Transverse colon (tissue), 4 donors: ENCODE measurements around the gene SCN2A. TPM values are rescaled to one million over a fixed set of nuclear protein-coding genes. Genes with fewer than 3 reads are reported as not detected.

ENCODE experiments used
- DNase-seq: peaks from one replicate; pipeline ENCODE4 v3.0.0-alpha.2; 2019
- H3K27ac ChIP-seq, 4 donors: fragments of 200-600 bp; sonication (generic); 2 replicates each; pipeline ENCODE4 v1.5.1; 2016 to 2018; ENCODE audit warnings: inconsistent platforms in 4 of 4
- H3K27me3 ChIP-seq: fragments of 200-600 bp; sonication (generic); 2 replicates; pipeline ENCODE4 v1.5.1; 2017; ENCODE audit warnings: inconsistent platforms
- H3K36me3 ChIP-seq, 4 donors: fragments of 200-600 bp; sonication (generic); 2 replicates each; pipeline ENCODE4 v1.5.1; 2017 to 2019; ENCODE audit warnings: inconsistent platforms in 4 of 4
- H3K4me1 ChIP-seq, 4 donors: fragments of 200-600 bp; sonication (generic); 2 replicates each; pipeline ENCODE4 v1.5.1; 2017 to 2020; ENCODE audit warnings: inconsistent platforms in 4 of 4
- H3K4me3 ChIP-seq, 4 donors: fragments of 200-600 bp; sonication (generic); 1 replicate in 1 of 4; 2 replicates in 3 of 4; pipeline versions ENCODE4 v1.5.1 to v1.6.1; 2017 to 2019; ENCODE audit warnings: inconsistent platforms in 4 of 4
- H3K9me3 ChIP-seq, 2 donors: fragments of 200-600 bp; sonication (generic); 2 replicates each; pipeline ENCODE4 v1.5.1; 2017 to 2019; ENCODE audit warnings: inconsistent platforms in 2 of 2
- EP300 ChIP-seq: sonication (generic); formaldehyde crosslinking; IDR thresholded peaks from one replicate; pipeline ENCODE4 v1.6.1; 2017; ENCODE audit warnings: antibody characterized with exemption, low read depth
- POLR2A ChIP-seq: fragments of 450-650 bp; IDR thresholded peaks from one replicate; pipeline ENCODE4 v1.6.1; 2016; ENCODE audit warnings: antibody characterized with exemption, mild to moderate bottlenecking, moderate library complexity
- POLR2AphosphoS5 ChIP-seq, 3 donors: sonication (generic); formaldehyde crosslinking; IDR thresholded peaks; one replicate each; pipeline ENCODE4 v1.6.1; 2016; ENCODE audit warnings: antibody characterized with exemption in 3 of 3
- WGBS, 2 donors: methylation state at CpG; one replicate each; pipeline ENCODE4 v1.1.5; 2018; ENCODE audit warnings: low coverage in 1 of 2; 5-methylcytosine and 5-hydroxymethylcytosine counted together
- in situ Hi-C, 4 donors: fragments of 200-750 bp; cut with MboI; loops; one replicate each; pipeline versions ENCODE4 v1.15.0 to v1.15.1; 2017; ENCODE audit warnings: low sequenced_read_pairs in 3 of 4, low pct_ligation_motif_present in 1 of 4, low pct_unique_long_range_greater_than_20kb in 1 of 4
- intact Hi-C: fragments of 100-400 bp; cut with DNase I; formaldehyde crosslinking; loops from one replicate; pipeline ENCODE4 v1.15.1; 2023; ENCODE audit warnings: low total_unique reads
- total RNA-seq, 4 donors: library from RNA; depleted of rRNA; stranded (reverse); fragments of >200 nt; gene quantifications; one replicate each; pipeline ENCODE4 v1.1.0, GENCODE V29; 2016
- TF ChIP-seq, protein P1 (sequence below), 5 experiments: fragments of 200-600 bp in 3 of 5; fragments of 450-650 bp in 2 of 5; sonication (generic) in 3 of 5; IDR thresholded peaks; 1 replicate in 2 of 5; 2 replicates in 3 of 5; pipeline ENCODE4 v1.5.1; 2016 to 2017; ENCODE audit warnings: antibody characterized with exemption in 5 of 5, inconsistent platforms in 3 of 5, mild to moderate bottlenecking in 2 of 5, moderate library complexity in 1 of 5

Gene SCN2A
- total RNA-seq, 4 donors from 2014 or later = 0.14 to 0.32 TPM; not detected in 2

DNA sequence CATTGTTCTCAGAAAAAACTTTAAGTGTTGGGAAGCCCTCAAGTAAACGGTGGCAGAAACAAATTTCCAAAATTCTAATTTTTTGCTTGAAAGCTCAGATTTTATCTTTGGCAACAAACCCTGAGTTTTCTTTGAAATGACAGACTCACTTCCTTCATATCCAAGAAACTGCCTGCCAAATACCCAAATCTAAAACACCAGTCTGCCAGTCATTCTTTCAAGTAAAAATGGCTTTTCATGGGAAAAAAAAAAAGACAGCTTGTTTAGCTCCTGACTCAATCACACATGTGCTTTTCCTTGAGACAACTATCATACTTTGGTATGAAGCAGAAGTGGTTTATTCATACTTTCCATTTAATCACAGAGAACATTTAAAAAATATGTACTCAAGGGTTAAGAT lies 189.7 kb downstream of the SCN2A start:
- TF ChIP-seq POLR2AphosphoS5 (IDR thresholded peaks at IDR 0.05) = no peak
- WGBS, 2 donors = 50 to 67% methylated on average over 1 of the region's 1 CpG
- DNase-seq = no peak

DNA sequence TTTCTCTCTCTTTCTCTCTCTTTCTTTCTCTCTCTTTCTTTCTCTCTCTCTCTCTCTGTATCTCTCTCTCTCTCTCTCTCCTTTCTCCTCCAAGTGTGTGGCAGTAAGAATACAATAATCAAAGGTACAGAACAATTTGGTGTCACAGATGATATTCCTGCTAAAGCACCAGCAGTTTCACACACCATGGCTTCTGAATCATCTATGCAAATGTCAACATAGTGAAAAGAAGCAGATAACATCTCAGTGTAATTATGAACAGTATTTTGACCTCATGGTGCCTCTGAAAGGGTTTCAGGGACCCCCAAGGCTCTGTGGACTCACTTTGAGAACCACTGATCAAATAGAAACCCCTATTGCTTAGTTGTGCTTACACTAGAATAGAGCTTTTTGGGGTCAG lies 191.8 kb downstream of the SCN2A start:
- intact Hi-C loops = no loop called here
- H3K4me3 ChIP-seq = no peak overlapping the region
- no peaks in the 10 kb centered on the region for H3K36me3 ChIP-seq
- in situ Hi-C loops = no loop called here
- no peak overlapping the region for H3K27ac ChIP-seq
- no peaks in the 10 kb centered on the region for H3K27me3 ChIP-seq
- H3K9me3 ChIP-seq = no peaks in the 10 kb centered on the region
- no peak for DNase-seq
- TF ChIP-seq POLR2AphosphoS5 (IDR thresholded peaks at IDR 0.05) = no peak
- TF ChIP-seq POLR2A = no peak
- TF ChIP-seq, protein P1, sequence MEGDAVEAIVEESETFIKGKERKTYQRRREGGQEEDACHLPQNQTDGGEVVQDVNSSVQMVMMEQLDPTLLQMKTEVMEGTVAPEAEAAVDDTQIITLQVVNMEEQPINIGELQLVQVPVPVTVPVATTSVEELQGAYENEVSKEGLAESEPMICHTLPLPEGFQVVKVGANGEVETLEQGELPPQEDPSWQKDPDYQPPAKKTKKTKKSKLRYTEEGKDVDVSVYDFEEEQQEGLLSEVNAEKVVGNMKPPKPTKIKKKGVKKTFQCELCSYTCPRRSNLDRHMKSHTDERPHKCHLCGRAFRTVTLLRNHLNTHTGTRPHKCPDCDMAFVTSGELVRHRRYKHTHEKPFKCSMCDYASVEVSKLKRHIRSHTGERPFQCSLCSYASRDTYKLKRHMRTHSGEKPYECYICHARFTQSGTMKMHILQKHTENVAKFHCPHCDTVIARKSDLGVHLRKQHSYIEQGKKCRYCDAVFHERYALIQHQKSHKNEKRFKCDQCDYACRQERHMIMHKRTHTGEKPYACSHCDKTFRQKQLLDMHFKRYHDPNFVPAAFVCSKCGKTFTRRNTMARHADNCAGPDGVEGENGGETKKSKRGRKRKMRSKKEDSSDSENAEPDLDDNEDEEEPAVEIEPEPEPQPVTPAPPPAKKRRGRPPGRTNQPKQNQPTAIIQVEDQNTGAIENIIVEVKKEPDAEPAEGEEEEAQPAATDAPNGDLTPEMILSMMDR (IDR thresholded peaks at IDR 0.05) = no peak
- no peak for TF ChIP-seq EP300
- H3K4me1 ChIP-seq = no peaks in the 10 kb centered on the region

More for the DNA sequence above, 189.7 kb downstream of the SCN2A start:
- intact Hi-C loops = no loop called here
- Histone ChIP-seq H3K27ac (no peak overlapping the region), H3K36me3 (no peaks in the 10 kb centered on the region), H3K4me1 (no peaks in the 10 kb centered on the region), H3K9me3 (no peaks in the 10 kb centered on the region), H3K4me3 (no peak overlapping the region), H3K27me3 (no peaks in the 10 kb centered on the region)
- in situ Hi-C loops = no loop called here

DNA sequence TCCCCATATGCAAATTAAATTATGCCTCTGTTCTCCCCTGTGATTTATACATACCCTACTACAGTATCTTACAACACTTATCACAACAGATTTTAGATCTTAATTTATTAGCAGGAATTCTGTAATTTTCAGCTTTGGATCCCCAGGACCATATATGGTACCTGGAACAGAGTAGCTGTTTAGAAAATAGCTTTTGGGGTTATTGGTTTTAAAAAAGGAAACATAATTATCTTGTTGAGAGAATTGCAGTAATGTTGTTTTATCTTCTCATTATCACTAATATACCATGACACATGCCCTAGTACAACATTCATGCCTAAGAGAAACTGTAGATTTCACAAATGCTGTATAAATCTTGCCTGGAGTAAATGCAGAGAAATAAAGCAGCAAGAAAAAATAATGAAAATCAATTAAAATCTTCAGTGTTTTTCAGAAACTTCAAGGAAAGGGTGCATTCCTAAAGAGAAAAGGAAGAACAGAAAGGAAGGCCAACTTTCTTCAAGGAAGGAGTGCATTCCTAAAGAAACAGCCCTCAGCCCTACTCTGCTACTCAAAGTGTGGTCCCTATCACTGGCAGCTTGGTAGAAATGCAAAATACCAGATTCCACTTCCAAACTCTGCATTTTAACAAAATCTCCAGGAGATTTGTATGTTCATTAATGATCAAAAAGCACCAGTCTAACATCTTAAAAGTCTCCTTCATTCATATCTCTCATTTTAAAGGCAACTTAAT lies 193.2 kb downstream of the SCN2A start:
- H3K4me3 ChIP-seq = no peak overlapping the region
- intact Hi-C loops (no loop called here), in situ Hi-C loops (no loop called here)
- H3K36me3 ChIP-seq = no peaks in the 10 kb centered on the region
- no peaks in the 10 kb centered on the region for H3K4me1 ChIP-seq
- DNase-seq = no peak
- TF ChIP-seq, protein P1 (IDR thresholded peaks at IDR 0.05) = no peak
- TF ChIP-seq POLR2A = no peak
- no peak for TF ChIP-seq EP300
- no peak for TF ChIP-seq POLR2AphosphoS5 (IDR thresholded peaks at IDR 0.05)
- no peaks in the 10 kb centered on the region for H3K27me3 ChIP-seq
- no peaks in the 10 kb centered on the region for H3K9me3 ChIP-seq
- no peak overlapping the region for H3K27ac ChIP-seq

GRCh38 chr2:165434865-165435496 lies 195.8 kb downstream of the SCN2A start:
- DNase-seq = no peak
- Histone ChIP-seq H3K36me3 (no peaks in the 10 kb centered on the region), H3K4me1 (no peaks in the 10 kb centered on the region), H3K27me3 (no peaks in the 10 kb centered on the region), H3K27ac (no peak overlapping the region), H3K4me3 (no peak overlapping the region), H3K9me3 (no peaks in the 10 kb centered on the region)
- in situ Hi-C loops = no loop called here
- WGBS, 2 donors = 68 to 71% methylated on average over 1 of the region's 1 CpG
- no peak for TF ChIP-seq POLR2AphosphoS5 (IDR thresholded peaks at IDR 0.05)
- TF ChIP-seq, protein P1 (IDR thresholded peaks at IDR 0.05) = no peak
- TF ChIP-seq EP300 = no peak
- TF ChIP-seq POLR2A = no peak
- intact Hi-C loops = no loop called here
